Naive thymus-derived CD8-positive, alpha-beta T cell (primary cell): ENCODE results near the gene PDLIM7. TPM values are rescaled to one million over a fixed set of nuclear protein-coding genes. Genes with fewer than 3 reads are reported as not detected.

Source experiments
- ATAC-seq, 2 donors: fragments of 150-1000 bp; cut with Tn5 transposase in 1 of 2; sonication (Bioruptor Pico), chemical (Tn5 transposase) in 1 of 2; 1 replicate in 1 of 2; 2 replicates in 1 of 2; pipeline ENCODE4 v1.10.0; 2021; ENCODE audit warnings: mild to moderate bottlenecking in 2 of 2, moderate library complexity in 2 of 2
- POLR2A ChIA-PET: fragments of 350-600 bp; sonication (Branson Sonifier 250); formaldehyde crosslinking; loops from one replicate; lab custom pipeline; 2021; ENCODE audit warnings: antibody characterized with exemption; lab: Charles Lee
- DNase-seq, 10 donors: peaks; one replicate each; pipeline versions ENCODE4 v3.0.0 to v3.0.0-alpha.2; 2020 to 2022
- H3K27ac Mint-ChIP-seq, 10 donors: one replicate each; pipeline ENCODE4 v1.8.0; 2020 to 2022; ENCODE audit warnings: mild to moderate bottlenecking in 10 of 10, mixed read lengths in 10 of 10, moderate library complexity in 4 of 10, inconsistent platforms in 1 of 10
- H3K27me3 Mint-ChIP-seq, 5 donors: one replicate each; pipeline ENCODE4 v1.8.0; 2021 to 2022; ENCODE audit warnings: mixed read lengths in 5 of 5
- H3K36me3 Mint-ChIP-seq, 3 donors: one replicate each; pipeline ENCODE4 v1.8.0; 2020 to 2022; ENCODE audit warnings: mixed read lengths in 3 of 3, mild to moderate bottlenecking in 2 of 3, inconsistent platforms in 1 of 3
- H3K4me1 Mint-ChIP-seq, 4 donors: one replicate each; pipeline ENCODE4 v1.8.0; 2021 to 2022; ENCODE audit warnings: mixed read lengths in 4 of 4
- H3K4me3 Mint-ChIP-seq, 10 donors: one replicate each; pipeline ENCODE4 v1.8.0; 2020 to 2022; ENCODE audit warnings: mild to moderate bottlenecking in 10 of 10, mixed read lengths in 10 of 10, moderate library complexity in 6 of 10, inconsistent platforms in 1 of 10
- H3K9me3 Mint-ChIP-seq, 9 donors: one replicate each; pipeline ENCODE4 v1.8.0; 2020 to 2022; ENCODE audit warnings: mixed read lengths in 9 of 9, mild to moderate bottlenecking in 3 of 9, inconsistent platforms in 1 of 9, moderate library complexity in 1 of 9
- polyA plus RNA-seq, 3 donors: library from polyadenylated mRNA; unstranded; fragments of 300-500 nt; fragmentation: Illumina TruSeq; gene quantifications; one replicate each; pipeline ENCODE4 v1.2.3, GENCODE V29; 2021
- total RNA-seq, 8 experiments: library from RNA in 2 of 8; stranded (reverse) in 2 of 8; gene quantifications; one replicate each; pipeline ENCODE4 v1.2.3 and lab custom pipeline; 2021 to 2026

PDLIM7 gene
- total and polyA plus RNA-seq, 5 experiments from 2014 or later = 4.3 to 19.1 (median 5.8) TPM

GRCh38 chr5:177466861-177467260 lies 30.5 kb downstream of the PDLIM7 start:
- Mint-ChIP-seq H3K9me3 (peaks cover 0 to 3% (median 0%) of the 10 kb centered on the region in 9 donors), H3K4me3 (no peak overlapping the region), H3K36me3 (peaks cover 4 to 37% (median 24%) of the 10 kb centered on the region in 3 donors), H3K27ac (peak overlapping the region in 3 of 10 donors; percentile 11 to 86 (median 41)), H3K4me1 (peaks cover 20 to 41% (median 33%) of the 10 kb centered on the region in 4 donors), H3K27me3 (no peaks in the 10 kb centered on the region)
- ATAC-seq (no peak), DNase-seq (no peak)
- POLR2A ChIA-PET = no interaction called here

GRCh38 chr5:177465044-177465443 lies 32.4 kb downstream of the PDLIM7 start:
- POLR2A ChIA-PET = interaction anchor here (0.8 to 1.5 kb wide), 4 partner anchors 9 to 76 kb away, joined by 3 read pairs; partner anchors contain the start of gene GRK6
- no peak for ATAC-seq
- peaks cover 4 to 37% (median 24%) of the 10 kb centered on the region in 3 donors for H3K36me3 Mint-ChIP-seq

GRCh38 chr5:177462021-177462670 lies 35.3 kb downstream of the PDLIM7 start:
- POLR2A ChIA-PET = interaction anchor here (0.6 to 2.5 kb wide), 2 partner anchors 10 to 71 kb away, joined by 4 to 14 read pairs; no protein-coding TSS in a partner anchor
- DNase-seq (no peak), ATAC-seq (peak; percentile 12 to 37)
- H3K4me1 Mint-ChIP-seq = peaks cover 11 to 20% (median 18%) of the 10 kb centered on the region in 4 donors
- peak overlapping the region in 5 of 10 donors; percentile 9 to 80 (median 60) for H3K27ac Mint-ChIP-seq
- peak overlapping the region in 1 of 10 donors; percentile 41 for H3K4me3 Mint-ChIP-seq
- no peaks in the 10 kb centered on the region for H3K27me3 Mint-ChIP-seq
- peaks cover 4 to 28% (median 18%) of the 10 kb centered on the region in 3 donors for H3K36me3 Mint-ChIP-seq
- peaks cover 0 to 3% (median 0%) of the 10 kb centered on the region in 9 donors for H3K9me3 Mint-ChIP-seq

More at GRCh38 chr5:177465044-177465443, 32.4 kb downstream of the PDLIM7 start:
- H3K27me3 Mint-ChIP-seq = no peaks in the 10 kb centered on the region
- peaks cover 13 to 32% (median 24%) of the 10 kb centered on the region in 4 donors for H3K4me1 Mint-ChIP-seq
- H3K9me3 Mint-ChIP-seq = peaks cover 0 to 3% (median 0%) of the 10 kb centered on the region in 9 donors
- DNase-seq = no peak
- H3K27ac Mint-ChIP-seq = no peak overlapping the region
- no peak overlapping the region for H3K4me3 Mint-ChIP-seq

- Mint-ChIP-seq H3K4me1 (peaks cover 11 to 28% (median 21%) of the 10 kb centered on the region in 4 donors), H3K36me3 (peaks cover under 1 to 6% (median under 1%) of the 10 kb centered on the region in 3 donors), H3K27me3 (no peaks in the 10 kb centered on the region), H3K27ac (peak overlapping the region in 1 of 10 donors; percentile 53), H3K4me3 (no peak overlapping the region), H3K9me3 (peaks cover 0 to under 1% (median 0%) of the 10 kb centered on the region in 9 donors)
- POLR2A ChIA-PET = interaction anchor here (1.5 to 25.4 kb wide), 2 partner anchors 17 to 42 kb away, joined by 5 to 1530 read pairs; partner anchors contain the start of genes F12 and GRK6
- DNase-seq (no peak), ATAC-seq (no peak)
Measured at GRCh38 chr5:177459819-177460628, 37.4 kb downstream of the PDLIM7 start.

GRCh38 chr5:177459357-177459756 lies 38.0 kb downstream of the PDLIM7 start:
- DNase-seq (no peak), ATAC-seq (no peak)
- H3K27ac Mint-ChIP-seq = no peak overlapping the region
- H3K4me1 Mint-ChIP-seq = peaks cover 11 to 28% (median 21%) of the 10 kb centered on the region in 4 donors
- no peaks in the 10 kb centered on the region for H3K9me3 Mint-ChIP-seq
- peaks cover 0 to 3% (median 0%) of the 10 kb centered on the region in 3 donors for H3K36me3 Mint-ChIP-seq
- no peak overlapping the region for H3K4me3 Mint-ChIP-seq
- no peaks in the 10 kb centered on the region for H3K27me3 Mint-ChIP-seq
- POLR2A ChIA-PET = interaction anchor here (1.4 to 25.4 kb wide), 4 partner anchors 13 to 41 kb away, joined by 4 to 1530 read pairs (median 32); partner anchors contain the start of genes DBN1, F12 and GRK6

- POLR2A ChIA-PET = interaction anchor here (1.4 to 25.4 kb wide), 4 partner anchors 13 to 69 kb away, joined by 4 to 1530 read pairs (median 72); partner anchors contain the start of genes DBN1, F12 and GRK6
- DNase-seq (no peak), ATAC-seq (no peak)
- no peaks in the 10 kb centered on the region for H3K9me3 Mint-ChIP-seq
- no peaks in the 10 kb centered on the region for H3K27me3 Mint-ChIP-seq
- peaks cover 12 to 30% (median 23%) of the 10 kb centered on the region in 4 donors for H3K4me1 Mint-ChIP-seq
- no peak overlapping the region for H3K4me3 Mint-ChIP-seq
- peak overlapping the region in 1 of 10 donors; percentile 34 for H3K27ac Mint-ChIP-seq
- H3K36me3 Mint-ChIP-seq = peaks cover 0 to 3% (median 0%) of the 10 kb centered on the region in 3 donors
Measured at GRCh38 chr5:177458912-177459350, 38.5 kb downstream of the PDLIM7 start.

GRCh38 chr5:177457852-177458681 lies 39.3 kb downstream of the PDLIM7 start:
- POLR2A ChIA-PET = interaction anchor here (1.0 to 25.4 kb wide), 7 partner anchors 14 to 87 kb away, joined by 3 to 1530 read pairs (median 43); partner anchors contain the start of genes DBN1, F12, GRK6 and PDLIM7
- peaks cover 0 to 3% (median 0%) of the 10 kb centered on the region in 3 donors for H3K36me3 Mint-ChIP-seq
- no peaks in the 10 kb centered on the region for H3K9me3 Mint-ChIP-seq
- H3K4me3 Mint-ChIP-seq = no peak overlapping the region
- peak overlapping the region in 3 of 10 donors; percentile 71 to 84 (median 77) for H3K27ac Mint-ChIP-seq
- ATAC-seq (no peak), DNase-seq (peak in 1 of 10 donors; percentile 16)
- no peaks in the 10 kb centered on the region for H3K27me3 Mint-ChIP-seq
- peaks cover 15 to 39% (median 28%) of the 10 kb centered on the region in 4 donors for H3K4me1 Mint-ChIP-seq

- Mint-ChIP-seq H3K4me1 (peaks cover 14 to 36% (median 30%) of the 10 kb centered on the region in 4 donors), H3K36me3 (peaks cover 0 to 3% (median 0%) of the 10 kb centered on the region in 3 donors), H3K27ac (peak overlapping the region in 5 of 10 donors; percentile 56 to 85 (median 77)), H3K27me3 (no peaks in the 10 kb centered on the region), H3K4me3 (peak overlapping the region in 6 of 10 donors; percentile 5 to 63 (median 43)), H3K9me3 (no peaks in the 10 kb centered on the region)
- POLR2A ChIA-PET = interaction anchor here (1.0 to 25.4 kb wide), 7 partner anchors 13 to 86 kb away, joined by 3 to 1530 read pairs (median 58); partner anchors contain the start of genes DBN1, F12, GRK6 and PDLIM7
- ATAC-seq (no peak), DNase-seq (peak in 6 of 10 donors; percentile 38 to 50 (median 46))
Measured at GRCh38 chr5:177456976-177457851, 40.2 kb downstream of the PDLIM7 start.

- peaks cover 16 to 36% (median 28%) of the 10 kb centered on the region in 4 donors for H3K4me1 Mint-ChIP-seq
- H3K36me3 Mint-ChIP-seq = peaks cover 0 to 3% (median 0%) of the 10 kb centered on the region in 3 donors
- H3K4me3 Mint-ChIP-seq = peak overlapping the region in 9 of 10 donors; percentile 79 to 94 (median 88)
- H3K27me3 Mint-ChIP-seq = no peaks in the 10 kb centered on the region
- ATAC-seq (no peak), DNase-seq (no peak)
- H3K27ac Mint-ChIP-seq = peak overlapping the region in 8 of 10 donors; percentile 75 to 98 (median 95)
- H3K9me3 Mint-ChIP-seq = no peaks in the 10 kb centered on the region
- POLR2A ChIA-PET = interaction anchor here (1.5 to 25.4 kb wide), 6 partner anchors 13 to 141 kb away, joined by 5 to 1530 read pairs (median 72); partner anchors contain the start of genes DBN1, F12, GRK6 and PDLIM7
Measured at GRCh38 chr5:177456591-177456964, 40.8 kb downstream of the PDLIM7 start.
